ENCODE data around the gene SPINDOC.

GRCh38 chr11:63793161-63793560 is 20.1 kb upstream of the SPINDOC start:
- no peak for TF ChIP-seq GATA2 (IDR thresholded peaks at IDR 0.05; ENCODE audit: low read depth, low read length)
- no peak for TF ChIP-seq GATA3 (IDR thresholded peaks at IDR 0.05; ENCODE audit: low read depth, low read length)
